Hepatocyte (in vitro differentiated cells): ENCODE data around the gene GPC5. TPM values are rescaled to one million over a fixed set of nuclear protein-coding genes. Genes with fewer than 3 reads are reported as not detected.
"Not testable (repeated sequence)": the region's sequence is repeated elsewhere in the genome, so short reads cannot be mapped to it uniquely, and the experiment has no call there.

Experiments used
- DNase-seq: peaks from one replicate; pipeline ENCODE4 v3.0.0-alpha.2; 2016; ENCODE audit warnings: low spot score
- H2AFZ ChIP-seq: fragments of 200-600 bp; sonication (generic); 2 replicates; pipeline ENCODE4 v1.6.0; 2016; ENCODE audit warnings: antibody characterized with exemption, mild to moderate bottlenecking
- H3K27ac ChIP-seq: fragments of 200-600 bp; sonication (generic); 2 replicates; pipeline ENCODE4 v1.5.1; 2016; ENCODE audit warnings: mild to moderate bottlenecking
- H3K27me3 ChIP-seq: fragments of 200-600 bp; sonication (generic); 2 replicates; pipeline ENCODE4 v1.6.1; 2016
- H3K36me3 ChIP-seq: fragments of 200-600 bp; sonication (generic); replicated peaks from 2 replicates; pipeline ENCODE4 v1.5.1; 2016; ENCODE audit warnings: low read depth; ENCODE audit not compliant: insufficient read depth
- H3K4me1 ChIP-seq: fragments of 200-600 bp; sonication (generic); 2 replicates; pipeline ENCODE4 v1.5.1; 2016; ENCODE audit warnings: mild to moderate bottlenecking, moderate library complexity; ENCODE audit not compliant: insufficient read depth
- H3K4me2 ChIP-seq: fragments of 200-600 bp; sonication (generic); 2 replicates; pipeline ENCODE4 v1.6.0; 2016
- H3K4me3 ChIP-seq: fragments of 200-600 bp; sonication (generic); 2 replicates; pipeline ENCODE4 v1.5.1; 2016; ENCODE audit warnings: mild to moderate bottlenecking
- H3K79me2 ChIP-seq: fragments of 200-600 bp; sonication (generic); 2 replicates; pipeline ENCODE4 v1.6.0; 2017; ENCODE audit warnings: mild to moderate bottlenecking
- H3K9me2 ChIP-seq: fragments of 200-600 bp; sonication (generic); replicated peaks from 2 replicates; pipeline ENCODE4 v1.6.0; 2017; ENCODE audit warnings: mild to moderate bottlenecking; ENCODE audit not compliant: insufficient read depth
- H3K9me3 ChIP-seq: fragments of 200-600 bp; sonication (generic); 2 replicates; pipeline ENCODE4 v1.5.1; 2016; ENCODE audit warnings: low read depth, mild to moderate bottlenecking
- H4K20me1 ChIP-seq: fragments of 200-600 bp; sonication (generic); 2 replicates; pipeline ENCODE4 v1.6.0; 2016; ENCODE audit warnings: mild to moderate bottlenecking; ENCODE audit not compliant: insufficient read depth, poor library complexity, severe bottlenecking
- CTCF ChIP-seq: fragments of 200-600 bp; sonication (generic); IDR thresholded peaks from 2 replicates; pipeline ENCODE4 v1.5.1; 2016; ENCODE audit warnings: antibody characterized with exemption, mild to moderate bottlenecking; ENCODE audit not compliant: poor library complexity
- EZH2 ChIP-seq: fragments of 200-600 bp; sonication (generic); IDR thresholded peaks from 2 replicates; pipeline ENCODE4 v1.6.1; 2016; ENCODE audit warnings: antibody characterized with exemption, mild to moderate bottlenecking, borderline replicate concordance
- EZH2phosphoT487 ChIP-seq: fragments of 200-600 bp; sonication (generic); IDR thresholded peaks from one replicate; pipeline ENCODE4 v1.6.1; 2018; ENCODE audit warnings: antibody characterized with exemption, mild to moderate bottlenecking, low read depth, moderate library complexity; ENCODE audit not compliant: unreplicated experiment, severe bottlenecking
- WGBS: methylation state at CpG from one replicate; pipeline ENCODE4 v1.1.6; 2016; ENCODE audit warnings: low lambda C conversion rate; ENCODE audit errors: missing lambda C conversion rate; 5-methylcytosine and 5-hydroxymethylcytosine counted together
- polyA plus RNA-seq: library from polyadenylated mRNA; unstranded; fragments of >200 nt; fragmentation: Nextera tagmentation; extraction: Ambion mirVana; gene quantifications from 2 replicates; pipeline ENCODE4 v1.2.1, GENCODE V29; 2016
- total RNA-seq: library from RNA; depleted of rRNA; stranded (reverse); fragments of >200 nt; gene quantifications from 2 replicates; pipeline ENCODE4 v1.2.3, GENCODE V29; 2014

Gene GPC5
- total and polyA plus RNA-seq, 2 experiments from 2014 or later: 3.9 to 5.4 TPM

DNA sequence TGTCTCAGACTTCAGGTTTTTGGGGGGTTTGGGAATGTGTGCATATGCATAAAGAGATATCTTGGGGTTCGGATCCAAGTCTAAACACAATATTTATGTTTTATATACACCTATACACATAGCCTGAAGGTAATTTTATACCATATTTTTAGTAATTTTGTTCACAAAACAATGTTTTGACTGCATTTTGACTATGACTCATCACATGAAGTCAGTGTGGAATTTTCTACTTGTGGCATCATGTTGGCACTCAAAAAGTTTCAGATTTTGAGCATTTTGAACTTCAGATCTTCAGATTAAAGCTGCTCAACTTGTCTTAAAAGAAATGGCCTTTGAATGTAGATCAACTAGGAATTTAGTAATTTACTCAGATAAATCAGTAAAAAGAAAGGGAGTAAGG lies 1115.3 kb downstream of the GPC5 start:
- Histone ChIP-seq H3K4me3 (no peak overlapping the region), H3K4me2 (no peak overlapping the region), H3K4me1 (no peaks in the 10 kb centered on the region), H3K79me2 (no peaks in the 10 kb centered on the region), H3K27me3 (no peaks in the 10 kb centered on the region), H3K27ac (no peak overlapping the region), H3K36me3 (no peaks in the 10 kb centered on the region), H3K9me2 (no peaks in the 10 kb centered on the region), H2AFZ (no peak overlapping the region), H4K20me1 (no peaks in the 10 kb centered on the region), H3K9me3 (no peaks in the 10 kb centered on the region)
- TF ChIP-seq CTCF: no peak
- TF ChIP-seq EZH2: no peak
- no peak for TF ChIP-seq EZH2phosphoT487
- 44% methylated on average over 1 of the region's 1 CpG for WGBS
- DNase-seq: no peak

DNA sequence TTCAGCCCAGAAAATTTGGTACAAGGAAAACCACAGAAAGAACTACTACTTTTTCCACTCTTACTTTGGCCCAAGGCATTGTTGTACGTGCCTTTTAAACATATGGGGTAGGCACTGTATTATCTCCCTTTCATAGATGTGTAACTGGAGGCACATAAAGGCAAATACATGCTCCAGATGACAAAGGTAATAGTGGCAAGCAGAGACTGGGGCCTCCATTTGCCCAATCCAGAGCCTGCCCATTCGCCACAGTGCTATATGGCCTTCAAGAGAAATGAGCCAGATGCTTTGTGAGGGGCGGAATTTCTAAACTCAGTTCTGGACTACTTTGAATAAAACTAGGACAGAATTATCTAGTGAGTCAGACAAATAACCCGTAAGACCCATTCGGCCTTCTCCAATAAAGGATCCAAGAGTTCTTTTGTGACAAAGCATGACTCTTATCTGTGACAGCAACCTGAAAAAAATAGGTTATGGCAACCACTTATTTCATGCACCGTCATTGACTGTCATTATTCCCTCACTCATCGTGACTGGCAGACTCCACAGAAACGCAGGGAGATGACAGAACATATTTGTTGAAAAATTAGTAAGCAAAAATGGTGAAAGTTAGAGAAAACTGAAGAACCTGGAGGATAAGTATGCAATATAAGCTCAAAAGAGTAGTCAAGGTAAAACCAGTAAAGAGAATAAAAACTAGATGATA lies 1116.2 kb downstream of the GPC5 start:
- no peak overlapping the region for H3K27ac ChIP-seq
- H3K9me3 ChIP-seq: no peaks in the 10 kb centered on the region
- no peak for DNase-seq
- TF ChIP-seq CTCF: no peak
- TF ChIP-seq EZH2: no peak
- no peak for TF ChIP-seq EZH2phosphoT487
- H3K4me3 ChIP-seq: no peak overlapping the region
- no peaks in the 10 kb centered on the region for H4K20me1 ChIP-seq
- no peaks in the 10 kb centered on the region for H3K27me3 ChIP-seq
- H3K79me2 ChIP-seq: no peaks in the 10 kb centered on the region
- H2AFZ ChIP-seq: no peak overlapping the region
- H3K9me2 ChIP-seq: no peaks in the 10 kb centered on the region
- no peaks in the 10 kb centered on the region for H3K4me1 ChIP-seq
- H3K36me3 ChIP-seq: no peaks in the 10 kb centered on the region
- H3K4me2 ChIP-seq: no peak overlapping the region
- 97% methylated on average over 8 of the region's 8 CpGs for WGBS

- 98% methylated on average over 6 of the region's 6 CpGs for WGBS
- DNase-seq: not testable (repeated sequence)
Measured at GRCh38 chr13:92516878-92517277, 1118.5 kb downstream of the GPC5 start.

DNA sequence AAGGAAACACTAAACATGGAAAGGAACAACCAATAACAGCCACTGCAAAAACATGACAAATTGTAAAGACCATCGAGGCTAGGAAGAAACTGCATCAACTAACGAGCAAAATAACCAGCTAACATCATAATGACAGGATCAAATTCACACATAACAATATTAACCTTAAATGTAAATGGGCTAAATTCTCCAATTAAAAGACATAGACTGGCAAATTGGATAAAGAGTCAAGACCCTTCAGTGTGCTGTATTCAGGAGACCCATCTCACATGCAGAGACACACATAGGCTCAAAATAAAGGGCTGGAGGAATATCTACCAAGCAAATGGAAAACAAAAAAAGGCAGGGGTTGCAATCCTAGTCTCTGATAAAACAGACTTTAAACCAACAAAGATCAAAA lies 1120.2 kb downstream of the GPC5 start:
- not testable (repeated sequence) for DNase-seq
- WGBS: 86% methylated on average over 2 of the region's 2 CpGs

More at GRCh38 chr13:92516878-92517277, 1118.5 kb downstream of the GPC5 start:
- not testable (repeated sequence) for H4K20me1 ChIP-seq, H3K4me1 ChIP-seq, H3K36me3 ChIP-seq, H3K4me3 ChIP-seq, H2AFZ ChIP-seq, H3K27me3 ChIP-seq, H3K9me3 ChIP-seq, H3K27ac ChIP-seq, H3K79me2 ChIP-seq, H3K9me2 ChIP-seq, H3K4me2 ChIP-seq

More for the DNA sequence above, 1120.2 kb downstream of the GPC5 start:
- not testable (repeated sequence) for H3K27me3 ChIP-seq, H3K4me2 ChIP-seq, H3K9me2 ChIP-seq, H3K4me3 ChIP-seq, H3K79me2 ChIP-seq, H3K9me3 ChIP-seq, H2AFZ ChIP-seq, H4K20me1 ChIP-seq, H3K27ac ChIP-seq, H3K4me1 ChIP-seq, H3K36me3 ChIP-seq
